GM12891 (cell line): ENCODE results near the gene ZSWIM5.
"Not testable (repeated sequence)": the region's sequence is repeated elsewhere in the genome, so short reads cannot be mapped to it uniquely, and the experiment has no call there.

Source experiments
- DNase-seq: peaks from one replicate; pipeline ENCODE4 v3.0.0; 2011; ENCODE audit warnings: low spot score; ENCODE audit not compliant: insufficient read length
- FAIRE-seq: peaks from 2 replicates; lab custom pipeline; 2011; peaks lifted over from hg19 to GRCh38; lab: Jason Lieb, UNC
- PAX5 ChIP-seq: IDR thresholded peaks from 2 replicates; pipeline ENCODE4 v1.6.1; 2011; ENCODE audit warnings: low read length, moderate library complexity, mild to moderate bottlenecking; ENCODE audit not compliant: insufficient read depth, severe bottlenecking
- POLR2A ChIP-seq: IDR thresholded peaks from 2 replicates; pipeline ENCODE4 v1.6.1; 2011; ENCODE audit warnings: low read depth, low read length, control low read depth
- POLR2AphosphoS5 ChIP-seq: IDR thresholded peaks from 2 replicates; pipeline ENCODE4 v1.6.1; 2011; ENCODE audit warnings: low read depth, low read length, control low read depth
- POU2F2 ChIP-seq: IDR thresholded peaks from 2 replicates; pipeline ENCODE4 v1.6.1; 2011; ENCODE audit warnings: low read depth, mild to moderate bottlenecking, control low read depth, low read length, moderate library complexity
- SPI1 ChIP-seq: IDR thresholded peaks from 2 replicates; pipeline ENCODE4 v1.6.1; 2011; ENCODE audit warnings: low read depth, low read length, control low read depth
- TAF1 ChIP-seq: IDR thresholded peaks from 2 replicates; pipeline ENCODE4 v1.6.1; 2011; ENCODE audit warnings: low read depth, low read length, control low read depth

ZSWIM5 gene

DNA sequence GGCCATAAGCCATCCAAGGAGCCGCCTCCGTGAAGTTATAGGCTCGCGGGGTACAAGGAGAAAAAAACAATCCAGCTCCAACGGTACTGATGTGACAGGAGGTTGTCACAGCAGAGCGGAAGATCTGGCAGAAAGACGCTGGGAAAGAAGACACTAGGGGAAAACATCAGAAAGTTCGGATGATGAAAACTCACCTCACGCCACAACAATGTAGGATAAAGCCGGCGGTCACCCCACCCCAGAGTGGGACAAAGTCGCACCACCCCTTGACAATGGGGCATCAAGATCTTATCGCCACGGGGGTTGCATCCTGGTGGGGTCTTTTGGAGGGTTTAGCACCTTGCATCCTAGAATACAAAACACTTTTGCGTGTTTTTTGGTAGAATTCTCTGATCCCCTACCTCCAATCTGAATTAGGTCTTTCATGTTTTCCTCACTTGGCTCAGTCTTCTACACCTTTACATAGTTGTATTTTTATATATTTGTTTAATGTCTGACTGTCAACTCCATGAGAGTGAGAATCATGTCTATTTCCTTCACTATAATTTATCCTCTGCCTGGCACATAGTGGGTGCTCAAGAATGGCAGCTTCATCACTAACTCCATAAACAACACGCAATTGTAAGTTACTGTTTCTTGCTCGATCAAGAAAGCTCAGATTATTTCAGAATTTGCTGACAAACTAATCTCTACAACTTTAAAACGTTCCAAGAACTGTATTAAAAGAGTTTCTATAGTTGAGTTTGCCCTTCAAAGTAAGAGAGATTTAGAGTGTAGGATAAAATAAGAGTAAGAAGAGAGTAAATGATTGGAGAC, 611 bp upstream of the ZSWIM5 start:
- no peak for FAIRE-seq
- TF ChIP-seq SPI1: no peak
- TF ChIP-seq POLR2AphosphoS5: no peak
- TF ChIP-seq PAX5: no peak
- TF ChIP-seq TAF1: no peak
- no peak for TF ChIP-seq POU2F2
- TF ChIP-seq POLR2A: no peak
- no peak for DNase-seq

- TF ChIP-seq TAF1 (no peak), POLR2AphosphoS5 (no peak), POU2F2 (no peak), PAX5 (no peak), POLR2A (no peak), SPI1 (no peak)
- FAIRE-seq (no peak), DNase-seq (no peak)
These were observed 1.1 kb downstream of the ZSWIM5 start for GRCh38 chr1:45205011-45205909.

DNA sequence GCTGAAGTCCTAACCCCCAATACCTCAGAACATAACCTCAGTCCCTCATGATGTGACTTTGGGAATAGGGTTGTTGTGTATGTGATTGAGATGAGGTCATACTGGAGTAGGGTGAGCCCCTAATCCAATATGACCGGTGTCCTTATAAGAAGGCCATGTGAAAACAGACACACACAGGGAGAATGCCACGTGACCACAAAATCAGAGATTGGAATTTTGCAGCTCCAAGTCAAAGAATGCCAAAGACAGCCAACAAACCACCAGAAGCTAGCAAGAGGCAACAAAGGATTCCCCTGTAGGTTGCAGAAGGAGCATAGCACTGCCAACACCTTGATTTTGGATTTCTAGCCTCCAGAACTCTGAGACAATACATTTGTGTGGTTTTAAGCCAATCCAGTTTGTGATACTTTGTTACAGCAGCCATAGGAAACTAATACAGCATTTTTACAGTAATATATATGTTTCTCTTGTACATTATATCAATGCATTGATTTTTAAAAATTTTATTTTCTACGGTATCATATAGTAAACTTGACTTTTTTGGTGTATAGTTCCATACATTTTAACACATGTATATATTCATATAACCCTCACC, 5.4 kb downstream of the ZSWIM5 start:
- DNase-seq (no peak), FAIRE-seq (no peak)
- TF ChIP-seq POU2F2: no peak
- no peak for TF ChIP-seq POLR2A
- TF ChIP-seq POLR2AphosphoS5: no peak

DNA sequence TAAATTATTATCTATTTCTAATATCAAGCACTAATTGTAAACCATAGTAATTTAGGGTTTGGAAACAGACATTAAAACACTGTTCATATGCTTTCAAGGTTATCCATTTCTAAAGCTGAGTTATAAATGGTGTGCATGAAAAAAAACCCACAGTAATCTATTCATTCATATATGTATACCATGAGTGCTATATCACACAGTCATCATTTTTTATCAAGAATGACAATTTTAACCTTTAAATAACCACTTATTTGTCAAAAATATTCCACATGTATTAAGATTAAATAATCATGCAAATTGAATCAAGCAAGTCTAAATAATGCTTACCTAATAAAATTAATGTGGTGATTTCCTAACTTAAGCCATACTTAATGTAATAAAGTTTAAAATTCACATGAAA, 6.0 kb downstream of the ZSWIM5 start:
- TF ChIP-seq PAX5: no peak
- no peak for TF ChIP-seq POLR2AphosphoS5
- TF ChIP-seq POU2F2: no peak
- no peak for FAIRE-seq
- no peak for DNase-seq

GRCh38 chr1:45198185-45198584, 8.2 kb downstream of the ZSWIM5 start:
- no peak for DNase-seq
- FAIRE-seq: no peak
- TF ChIP-seq POLR2A (no peak), PAX5 (no peak)

- no peak for FAIRE-seq
- DNase-seq: no peak
- no peak for TF ChIP-seq POLR2A
- no peak for TF ChIP-seq TAF1
- no peak for TF ChIP-seq POU2F2
- TF ChIP-seq PAX5: no peak
- no peak for TF ChIP-seq SPI1
- TF ChIP-seq POLR2AphosphoS5: no peak
These were observed 9.5 kb downstream of the ZSWIM5 start for GRCh38 chr1:45196863-45197262.

DNA sequence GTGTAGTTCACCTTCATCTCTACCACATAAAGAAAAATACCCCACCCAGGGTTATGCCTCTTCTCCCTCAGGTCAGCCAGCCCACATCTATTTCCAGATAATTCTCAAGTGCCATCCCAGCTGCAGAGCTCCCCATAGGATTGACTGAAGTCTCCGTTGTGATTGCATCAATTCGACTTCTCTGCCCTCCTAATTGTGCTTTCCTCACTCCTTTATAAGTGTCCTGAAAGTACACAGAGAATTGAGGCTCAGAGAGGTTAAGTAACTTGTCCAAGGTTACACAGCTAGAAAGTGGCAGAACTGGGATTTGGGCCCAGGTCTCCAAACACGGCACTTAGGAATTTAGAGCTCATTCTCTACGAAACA, 15.0 kb downstream of the ZSWIM5 start:
- FAIRE-seq (no peak), DNase-seq (no peak)
- TF ChIP-seq POLR2A: no peak
- TF ChIP-seq SPI1: no peak
- no peak for TF ChIP-seq POU2F2
- no peak for TF ChIP-seq TAF1
- TF ChIP-seq POLR2AphosphoS5: no peak
- TF ChIP-seq PAX5: no peak

DNA sequence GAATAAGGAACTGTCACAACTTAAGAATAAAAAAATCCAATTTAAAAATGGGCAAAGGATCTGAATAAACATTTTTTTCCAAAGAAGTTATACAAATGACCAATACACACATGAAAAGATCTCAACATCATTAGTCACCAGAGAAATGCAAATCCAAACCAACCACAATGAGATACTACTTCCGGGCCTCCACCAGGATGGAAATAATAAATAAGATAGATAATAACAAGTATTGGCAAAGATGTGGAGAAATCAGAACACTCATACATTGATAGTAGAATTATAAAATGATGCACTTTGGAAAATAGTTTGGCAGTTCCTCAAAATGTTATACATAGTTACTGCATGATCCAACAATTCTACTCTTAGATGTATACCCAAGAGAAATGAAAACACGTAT, 18.7 kb downstream of the ZSWIM5 start:
- DNase-seq: no peak
- no peak for FAIRE-seq
- TF ChIP-seq PAX5: no peak
- TF ChIP-seq POLR2AphosphoS5: no peak
- TF ChIP-seq TAF1: no peak
- TF ChIP-seq POU2F2: no peak
- TF ChIP-seq SPI1: no peak
- TF ChIP-seq POLR2A: no peak

DNA sequence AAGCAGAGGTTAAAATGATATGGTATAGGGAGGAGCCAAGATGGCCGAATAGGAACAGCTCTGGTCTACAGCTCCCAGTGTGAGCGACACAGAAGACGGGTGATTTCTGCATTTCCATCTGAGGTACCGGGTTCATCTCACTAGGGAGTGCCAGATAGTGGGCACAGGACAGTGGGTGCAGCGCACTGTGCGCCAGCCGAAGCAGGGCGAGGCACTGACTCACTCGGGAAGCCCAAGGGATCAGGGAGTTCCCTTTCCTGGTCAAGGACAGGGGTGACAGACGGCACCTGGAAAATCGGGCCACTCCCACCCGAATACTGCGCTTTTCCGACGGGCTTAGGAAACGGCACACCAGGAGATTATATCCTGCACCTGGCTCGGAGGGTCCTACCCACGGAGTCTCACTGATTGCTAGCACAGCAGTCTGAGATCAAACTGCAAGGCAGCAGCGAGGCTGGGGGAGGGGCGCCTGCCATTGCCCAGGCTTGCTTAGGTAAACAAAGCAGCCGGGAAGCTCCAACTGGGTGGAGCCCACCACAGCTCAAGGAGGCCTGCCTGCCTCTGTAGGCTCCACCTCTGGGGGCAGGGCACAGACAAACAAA, 26.4 kb downstream of the ZSWIM5 start:
- FAIRE-seq, DNase-seq: not testable (repeated sequence)
